LNCaP clone FGC (cell line): ENCODE measurements around the gene ANO8.
"Not testable (repeated sequence)": the region's sequence is repeated elsewhere in the genome, so short reads cannot be mapped to it uniquely, and the experiment has no call there.

Source experiments
- DNase-seq: peaks from one replicate; pipeline ENCODE4 v3.0.0-alpha.2; 2011; ENCODE audit warnings: low read depth
- H3K4me3 ChIP-seq: 2 replicates; pipeline ENCODE4 v1.5.1; 2011; ENCODE audit warnings: mild to moderate bottlenecking, low read depth, low read length, control low read depth
- TF ChIP-seq, protein P1 (sequence below): IDR thresholded peaks from 2 replicates; pipeline ENCODE4 v1.5.1; 2012; ENCODE audit warnings: mild to moderate bottlenecking; ENCODE audit not compliant: control insufficient read depth, insufficient read depth; ENCODE audit errors: extremely low read depth

ANO8 gene

DNA sequence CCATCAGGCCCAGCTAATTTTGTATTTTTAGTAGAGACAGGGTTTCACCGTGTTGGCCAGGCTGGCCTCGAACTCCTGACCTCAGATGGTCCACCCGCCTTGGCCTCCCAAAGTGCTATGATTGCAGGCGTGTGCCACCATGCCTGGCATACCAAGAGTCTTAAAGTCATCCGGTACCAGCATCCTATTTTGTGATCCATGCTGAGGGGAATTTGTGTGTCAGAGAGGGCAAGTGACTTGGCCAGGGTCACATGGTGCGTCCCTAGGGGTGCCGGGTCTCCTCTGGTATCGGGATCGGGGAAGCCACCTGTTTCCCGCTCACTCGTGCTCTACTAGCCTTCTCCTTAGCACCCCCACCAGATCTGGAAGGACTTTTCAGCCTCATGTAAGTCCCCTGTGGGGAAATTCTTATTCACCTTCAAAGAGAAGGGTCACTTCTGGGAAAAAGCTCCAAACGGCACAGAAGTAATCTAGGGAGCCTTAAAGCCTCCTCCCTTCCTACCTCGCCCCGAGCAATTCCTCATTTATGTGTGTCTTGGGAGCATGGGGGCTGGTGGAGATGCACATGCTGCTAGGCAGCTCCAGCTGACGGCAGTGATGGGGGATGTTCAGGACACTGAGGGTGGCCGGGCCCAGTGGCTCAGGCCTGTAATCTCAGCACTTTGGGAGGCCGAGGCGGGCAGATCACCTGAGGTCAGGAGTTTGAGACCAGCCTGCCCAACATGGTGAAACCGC lies 59.0 kb downstream of the ANO8 start:
- H3K4me3 ChIP-seq = no peak overlapping the region
- no peak for DNase-seq
- TF ChIP-seq, protein P1, sequence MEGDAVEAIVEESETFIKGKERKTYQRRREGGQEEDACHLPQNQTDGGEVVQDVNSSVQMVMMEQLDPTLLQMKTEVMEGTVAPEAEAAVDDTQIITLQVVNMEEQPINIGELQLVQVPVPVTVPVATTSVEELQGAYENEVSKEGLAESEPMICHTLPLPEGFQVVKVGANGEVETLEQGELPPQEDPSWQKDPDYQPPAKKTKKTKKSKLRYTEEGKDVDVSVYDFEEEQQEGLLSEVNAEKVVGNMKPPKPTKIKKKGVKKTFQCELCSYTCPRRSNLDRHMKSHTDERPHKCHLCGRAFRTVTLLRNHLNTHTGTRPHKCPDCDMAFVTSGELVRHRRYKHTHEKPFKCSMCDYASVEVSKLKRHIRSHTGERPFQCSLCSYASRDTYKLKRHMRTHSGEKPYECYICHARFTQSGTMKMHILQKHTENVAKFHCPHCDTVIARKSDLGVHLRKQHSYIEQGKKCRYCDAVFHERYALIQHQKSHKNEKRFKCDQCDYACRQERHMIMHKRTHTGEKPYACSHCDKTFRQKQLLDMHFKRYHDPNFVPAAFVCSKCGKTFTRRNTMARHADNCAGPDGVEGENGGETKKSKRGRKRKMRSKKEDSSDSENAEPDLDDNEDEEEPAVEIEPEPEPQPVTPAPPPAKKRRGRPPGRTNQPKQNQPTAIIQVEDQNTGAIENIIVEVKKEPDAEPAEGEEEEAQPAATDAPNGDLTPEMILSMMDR = no peak

DNA sequence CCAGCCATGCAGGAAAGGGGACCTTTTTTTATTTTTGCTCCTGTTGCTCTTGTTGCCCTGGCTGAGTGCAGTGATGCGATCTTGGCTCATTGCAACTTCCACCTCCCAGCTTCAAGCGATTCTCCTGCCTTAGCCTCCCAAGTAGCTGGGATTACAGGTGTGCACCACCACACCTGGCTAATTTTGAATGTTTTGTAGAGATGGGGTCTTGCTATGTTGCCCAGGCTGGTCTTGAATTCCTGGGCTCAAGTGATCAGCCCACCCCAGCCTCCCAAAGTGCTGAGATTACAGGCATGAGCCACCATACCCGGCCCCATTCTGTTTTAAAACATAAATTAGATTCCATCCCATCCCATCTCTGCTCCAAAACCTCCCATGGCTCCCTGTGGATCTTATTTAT lies 59.8 kb downstream of the ANO8 start:
- H3K4me3 ChIP-seq, DNase-seq: not testable (repeated sequence)
